Mucosa of descending colon (tissue), 3 donors: ENCODE results near the gene LMF1. TPM values are rescaled to one million over a fixed set of nuclear protein-coding genes. Genes with fewer than 3 reads are reported as not detected.

ENCODE experiments used
- ATAC-seq: fragments of 200-7000 bp; cut with Tn5 transposase; one replicate; pipeline ENCODE4 v1.9.1; 2020; ENCODE audit warnings: mild to moderate bottlenecking, moderate library complexity
- DNase-seq, 3 donors: peaks; one replicate each; pipeline ENCODE4 v3.0.0-alpha.2; 2020
- H3K36me3 ChIP-seq: fragments of 200-600 bp; one replicate; pipeline ENCODE4 v1.8.0; 2021; ENCODE audit warnings: low read depth, mild to moderate bottlenecking
- H3K4me1 ChIP-seq: fragments of 200-600 bp; one replicate; pipeline ENCODE4 v1.8.0; 2021; ENCODE audit warnings: low read depth, mild to moderate bottlenecking
- H3K4me3 ChIP-seq: fragments of 200-600 bp; one replicate; pipeline ENCODE4 v1.8.0; 2021; ENCODE audit warnings: mild to moderate bottlenecking
- H3K9me3 ChIP-seq: fragments of 200-600 bp; one replicate; pipeline ENCODE4 v1.8.0; 2021; ENCODE audit warnings: mild to moderate bottlenecking
- intact Hi-C, 2 donors: fragments of 100-400 bp; cut with DNase I in 1 of 2; cut with micrococcal nuclease in 1 of 2; formaldehyde crosslinking; loops; one replicate each; pipeline versions ENCODE4 v1.11.0 to v1.11.1; 2022; cut with DNase I, micrococcal nuclease
- total RNA-seq, 3 donors: library from RNA; stranded (reverse); fragmentation: NEBNext Ultra II Directional in 2 of 3; extraction: Animal tissue kit (Norgen Biotek cat#: 25700) in 2 of 3; gene quantifications; one replicate each; pipeline versions ENCODE4 v1.2.1 to v1.2.4, GENCODE V29; 2021 to 2023
- TF ChIP-seq, protein P1 (sequence below): fragments of 200-600 bp; IDR thresholded peaks from one replicate; pipeline ENCODE4 v1.8.0; 2022; ENCODE audit warnings: antibody characterized with exemption, mild to moderate bottlenecking
- donor health status: DM: no; HTN: no; CAD: no; lungs with moderate emphysema.
- donor health status: DM: no; HTN: no; CAD: no.
- donor health status: DM: no; HTN: yes; CAD: no.

Gene LMF1
- total RNA-seq, 3 donors from 2014 or later = 16.4 to 26.5 (median 25.1) TPM

GRCh38 chr16:945271-946047 is 25.3 kb downstream of the LMF1 start:
- ATAC-seq (no peak), DNase-seq (no peak)
- Histone ChIP-seq H3K9me3 (peaks cover 13% of the 10 kb centered on the region), H3K36me3 (no peaks in the 10 kb centered on the region), H3K4me1 (no peaks in the 10 kb centered on the region), H3K4me3 (no peak overlapping the region)
- intact Hi-C loops = no loop called here
- TF ChIP-seq, protein P1, sequence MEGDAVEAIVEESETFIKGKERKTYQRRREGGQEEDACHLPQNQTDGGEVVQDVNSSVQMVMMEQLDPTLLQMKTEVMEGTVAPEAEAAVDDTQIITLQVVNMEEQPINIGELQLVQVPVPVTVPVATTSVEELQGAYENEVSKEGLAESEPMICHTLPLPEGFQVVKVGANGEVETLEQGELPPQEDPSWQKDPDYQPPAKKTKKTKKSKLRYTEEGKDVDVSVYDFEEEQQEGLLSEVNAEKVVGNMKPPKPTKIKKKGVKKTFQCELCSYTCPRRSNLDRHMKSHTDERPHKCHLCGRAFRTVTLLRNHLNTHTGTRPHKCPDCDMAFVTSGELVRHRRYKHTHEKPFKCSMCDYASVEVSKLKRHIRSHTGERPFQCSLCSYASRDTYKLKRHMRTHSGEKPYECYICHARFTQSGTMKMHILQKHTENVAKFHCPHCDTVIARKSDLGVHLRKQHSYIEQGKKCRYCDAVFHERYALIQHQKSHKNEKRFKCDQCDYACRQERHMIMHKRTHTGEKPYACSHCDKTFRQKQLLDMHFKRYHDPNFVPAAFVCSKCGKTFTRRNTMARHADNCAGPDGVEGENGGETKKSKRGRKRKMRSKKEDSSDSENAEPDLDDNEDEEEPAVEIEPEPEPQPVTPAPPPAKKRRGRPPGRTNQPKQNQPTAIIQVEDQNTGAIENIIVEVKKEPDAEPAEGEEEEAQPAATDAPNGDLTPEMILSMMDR = no peak

DNA sequence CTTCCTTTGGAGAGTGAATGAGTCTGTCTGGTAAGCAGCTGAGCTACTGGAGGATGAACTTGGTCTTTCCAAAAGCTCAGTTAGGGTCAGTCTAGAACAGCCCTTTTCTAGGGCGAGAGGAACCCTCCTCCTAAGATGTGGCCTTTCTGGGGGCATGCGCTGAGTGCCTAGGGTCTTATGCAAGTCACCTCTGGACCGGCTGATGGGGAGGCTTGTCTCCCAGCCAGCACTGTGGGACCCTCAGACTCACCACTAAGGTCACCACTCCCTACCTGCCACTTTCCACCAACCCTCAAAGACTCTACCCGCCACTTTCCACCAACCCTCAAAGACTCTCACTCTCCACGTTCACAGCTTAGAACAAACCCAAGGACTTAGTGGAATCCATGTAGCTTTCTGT is 26.8 kb downstream of the LMF1 start:
- no peaks in the 10 kb centered on the region for H3K36me3 ChIP-seq
- intact Hi-C loops = no loop called here
- H3K4me1 ChIP-seq = no peaks in the 10 kb centered on the region
- H3K9me3 ChIP-seq = peaks cover 13% of the 10 kb centered on the region
- TF ChIP-seq, protein P1 = no peak
- no peak for DNase-seq
- H3K4me3 ChIP-seq = no peak overlapping the region
- no peak for ATAC-seq

DNA sequence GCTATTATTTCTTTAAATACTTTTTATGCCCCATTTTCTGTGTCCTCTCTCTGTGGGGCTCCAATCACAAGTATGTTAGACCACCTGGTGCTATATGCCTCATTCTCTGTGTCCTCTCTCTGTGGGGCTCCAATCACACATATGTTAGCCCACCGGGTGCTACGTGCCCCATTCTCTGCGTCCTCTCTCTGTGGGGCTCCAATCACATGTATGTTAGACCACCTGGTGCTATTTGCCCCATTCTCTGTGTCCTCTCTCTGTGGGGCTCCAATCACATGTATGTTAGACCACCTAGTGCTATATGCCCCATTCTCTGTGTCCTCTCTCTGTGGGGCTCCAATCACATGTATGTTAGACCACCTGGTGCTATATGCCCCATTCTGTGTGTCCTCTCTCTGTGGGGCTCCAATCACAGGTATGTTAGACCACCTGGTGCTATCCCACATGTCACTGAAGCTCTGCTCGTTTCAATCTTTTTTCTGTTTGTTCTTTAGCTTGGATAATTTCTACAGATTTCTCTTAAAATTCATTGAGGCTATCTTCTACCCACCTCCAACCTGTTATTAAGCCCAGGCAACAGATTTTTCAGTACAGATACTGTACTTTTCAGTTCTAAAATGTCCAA is 28.2 kb downstream of the LMF1 start:
- no peak overlapping the region for H3K4me3 ChIP-seq
- intact Hi-C loops = no loop called here

DNA sequence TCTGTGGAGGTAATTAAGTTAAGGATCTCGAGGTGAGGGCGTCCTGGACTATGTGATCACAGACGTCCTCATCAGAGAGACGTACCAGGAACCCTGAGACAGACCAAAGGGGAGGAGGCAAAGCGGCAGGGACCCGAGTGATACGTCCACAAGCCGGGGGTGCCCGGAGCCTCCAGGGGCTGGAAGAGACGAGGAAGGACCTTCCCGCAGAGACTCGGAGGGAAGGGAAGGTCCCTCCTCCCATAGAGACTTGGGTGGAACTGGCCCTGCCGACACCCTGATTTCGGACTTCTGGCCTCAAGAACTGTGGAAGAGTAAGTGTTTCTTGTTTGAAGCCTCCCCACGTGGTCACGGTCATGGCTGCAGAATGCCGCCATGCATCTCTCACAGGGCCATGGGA is 30.8 kb downstream of the LMF1 start:
- Histone ChIP-seq H3K9me3 (peaks cover 13% of the 10 kb centered on the region), H3K4me3 (no peak overlapping the region), H3K4me1 (no peaks in the 10 kb centered on the region), H3K36me3 (no peaks in the 10 kb centered on the region)
- DNase-seq (no peak), ATAC-seq (no peak)
- TF ChIP-seq, protein P1 = no peak
- intact Hi-C loops = no loop called here

More for the DNA sequence above, 28.2 kb downstream of the LMF1 start:
- H3K9me3 ChIP-seq = peaks cover 13% of the 10 kb centered on the region
- no peak for ATAC-seq
- no peak for DNase-seq
- H3K4me1 ChIP-seq = no peaks in the 10 kb centered on the region
- TF ChIP-seq, protein P1 = no peak
- H3K36me3 ChIP-seq = no peaks in the 10 kb centered on the region

DNA sequence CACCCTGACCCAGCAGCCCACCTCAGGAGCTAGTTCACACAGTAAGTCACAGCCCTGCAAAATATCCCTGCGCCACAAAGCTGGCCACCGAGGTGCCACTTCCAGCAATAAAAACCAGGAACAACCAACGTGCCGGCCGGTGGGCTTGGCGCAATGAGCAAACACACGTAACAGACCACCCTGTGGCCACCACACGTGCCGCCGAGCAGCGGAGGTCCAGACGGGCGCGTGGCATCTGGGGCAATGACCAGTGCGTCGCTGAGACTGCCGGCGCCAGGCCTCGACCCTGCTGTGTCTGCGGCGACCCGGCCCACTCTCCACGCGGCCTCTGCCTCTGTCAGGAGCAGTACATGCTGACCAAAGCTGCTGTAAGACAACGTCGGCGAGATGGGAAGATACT is 31.5 kb downstream of the LMF1 start:
- intact Hi-C loops = no loop called here
- H3K36me3 ChIP-seq = no peaks in the 10 kb centered on the region
- ATAC-seq (no peak), DNase-seq (no peak)
- no peak overlapping the region for H3K4me3 ChIP-seq
- TF ChIP-seq, protein P1 = no peak
- no peaks in the 10 kb centered on the region for H3K4me1 ChIP-seq
- H3K9me3 ChIP-seq = peaks cover 13% of the 10 kb centered on the region
